OCI-LY1 (cell line): Measurements from ENCODE around the gene ABLIM2.

Source experiments
- EZH2 ChIP-seq: fragments of 200-600 bp; sonication (generic), shearing (Covaris generic); IDR thresholded peaks from 2 replicates; pipeline ENCODE4 v1.8.0; 2017; ENCODE audit warnings: borderline replicate concordance, mixed run types, mild to moderate bottlenecking, antibody characterized with exemption, low read length, moderate library complexity, mixed read lengths
- TF ChIP-seq, protein P1 (sequence below): fragments of 200-600 bp; sonication (generic), shearing (Covaris generic); IDR thresholded peaks from 2 replicates; pipeline ENCODE4 v1.5.1; 2017; ENCODE audit warnings: mild to moderate bottlenecking, antibody characterized with exemption, low read length, moderate library complexity, mixed read lengths

DNA sequence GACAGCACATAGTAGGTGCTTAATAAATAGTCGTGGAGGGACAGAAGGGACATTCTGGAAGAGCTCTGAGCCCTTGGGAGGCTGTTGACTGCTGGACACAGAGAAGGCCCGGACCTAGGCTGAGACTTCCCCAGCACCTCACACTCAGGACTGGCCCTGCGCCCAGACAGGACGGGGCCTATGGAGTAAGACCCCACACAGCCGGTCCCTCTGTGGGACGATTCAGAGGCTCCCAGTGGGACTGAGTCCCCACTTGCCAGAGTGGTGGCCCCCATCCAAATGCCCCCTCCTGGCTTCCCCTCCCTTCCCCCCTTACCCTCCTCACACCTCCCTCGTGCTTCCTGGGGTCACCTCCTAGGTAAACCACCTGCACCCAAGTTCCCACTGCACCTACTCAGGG, 8.9 kb downstream of the ABLIM2 start:
- TF ChIP-seq, protein P1, sequence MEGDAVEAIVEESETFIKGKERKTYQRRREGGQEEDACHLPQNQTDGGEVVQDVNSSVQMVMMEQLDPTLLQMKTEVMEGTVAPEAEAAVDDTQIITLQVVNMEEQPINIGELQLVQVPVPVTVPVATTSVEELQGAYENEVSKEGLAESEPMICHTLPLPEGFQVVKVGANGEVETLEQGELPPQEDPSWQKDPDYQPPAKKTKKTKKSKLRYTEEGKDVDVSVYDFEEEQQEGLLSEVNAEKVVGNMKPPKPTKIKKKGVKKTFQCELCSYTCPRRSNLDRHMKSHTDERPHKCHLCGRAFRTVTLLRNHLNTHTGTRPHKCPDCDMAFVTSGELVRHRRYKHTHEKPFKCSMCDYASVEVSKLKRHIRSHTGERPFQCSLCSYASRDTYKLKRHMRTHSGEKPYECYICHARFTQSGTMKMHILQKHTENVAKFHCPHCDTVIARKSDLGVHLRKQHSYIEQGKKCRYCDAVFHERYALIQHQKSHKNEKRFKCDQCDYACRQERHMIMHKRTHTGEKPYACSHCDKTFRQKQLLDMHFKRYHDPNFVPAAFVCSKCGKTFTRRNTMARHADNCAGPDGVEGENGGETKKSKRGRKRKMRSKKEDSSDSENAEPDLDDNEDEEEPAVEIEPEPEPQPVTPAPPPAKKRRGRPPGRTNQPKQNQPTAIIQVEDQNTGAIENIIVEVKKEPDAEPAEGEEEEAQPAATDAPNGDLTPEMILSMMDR, result no peak
- TF ChIP-seq EZH2, result no peak
